GM19467 (cell line): Measurements from ENCODE around the gene FZR1.
"Not testable (repeated sequence)": the region's sequence is repeated elsewhere in the genome, so short reads cannot be mapped to it uniquely, and the experiment has no call there.

Source experiments
- ATAC-seq: cut with Tn5 transposase; IDR thresholded peaks from one replicate; pipeline ENCODE4 v1.9.1; 2021; ENCODE audit warnings: mild to moderate bottlenecking, moderate library complexity; ENCODE audit not compliant: unreplicated experiment

Gene FZR1

DNA sequence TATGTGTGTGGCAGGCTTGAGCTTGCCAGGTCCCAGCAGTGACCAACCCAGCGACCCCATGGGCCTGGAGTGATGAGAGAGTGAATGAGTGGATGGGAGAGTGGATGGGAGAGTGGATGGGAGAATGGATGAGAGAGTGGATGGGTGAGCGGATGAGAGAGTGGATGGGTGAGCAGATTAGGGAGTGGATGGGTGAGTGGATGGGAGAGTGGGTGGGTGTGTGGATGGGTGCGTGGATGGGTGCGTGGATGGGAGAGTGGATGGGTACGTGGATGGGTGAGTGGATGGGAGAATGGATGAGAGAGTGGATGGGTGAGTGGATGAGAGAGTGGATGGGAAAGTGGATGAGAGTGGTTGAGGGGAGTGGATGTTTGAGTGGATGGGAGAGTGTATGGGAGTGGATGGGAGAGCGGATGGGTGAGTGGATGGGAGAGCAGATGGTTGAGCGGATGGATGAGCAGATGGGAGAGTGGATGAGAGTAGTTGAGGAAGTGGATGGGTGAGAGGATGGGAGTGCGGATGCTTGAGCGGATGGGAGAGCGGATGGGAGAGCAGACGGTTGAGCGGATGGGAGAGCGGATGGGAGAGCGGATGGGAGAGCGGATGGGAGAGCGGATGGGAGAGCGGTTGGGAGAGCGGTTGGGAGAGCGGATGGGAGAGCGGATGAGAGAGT, 22.6 kb downstream of the FZR1 start:
- ATAC-seq, result no peak

DNA sequence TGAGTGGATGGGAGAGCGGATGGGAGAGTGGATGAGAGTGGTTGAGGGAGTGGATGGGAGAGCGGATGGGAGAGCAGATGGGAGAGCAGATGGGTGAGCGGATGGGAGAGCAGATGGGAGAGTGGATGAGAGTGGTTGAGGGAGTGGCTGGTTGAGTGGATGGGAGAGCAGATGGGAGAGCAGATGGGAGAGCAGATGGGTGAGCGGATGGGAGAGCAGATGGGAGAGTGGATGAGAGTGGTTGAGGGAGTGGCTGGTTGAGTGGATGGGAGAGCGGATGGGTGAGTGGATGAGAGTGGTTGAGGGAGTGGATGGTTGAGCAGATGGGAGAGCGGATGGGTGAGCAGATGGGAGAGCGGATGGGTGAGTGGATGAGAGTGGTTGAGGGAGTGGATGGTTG, 23.2 kb downstream of the FZR1 start:
- not testable (repeated sequence) for ATAC-seq

DNA sequence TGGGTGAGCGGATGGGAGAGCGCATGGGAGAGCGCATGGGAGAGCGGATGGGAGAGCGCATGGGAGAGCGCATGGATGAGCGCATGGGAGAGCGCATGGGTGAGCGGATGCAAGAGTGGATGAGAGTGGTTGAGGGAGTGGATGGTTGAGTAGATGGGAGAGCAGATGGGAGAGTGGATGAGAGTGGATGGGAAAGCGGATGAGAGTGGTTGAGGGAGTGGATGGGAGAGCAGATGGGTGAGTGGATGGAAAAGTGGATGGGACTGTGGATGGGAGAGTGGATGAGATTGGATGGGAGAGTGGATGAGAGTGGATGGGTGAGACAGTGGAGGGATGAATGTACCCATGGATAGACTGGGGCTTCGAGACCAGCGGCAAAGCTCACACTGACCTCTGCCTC, 24.3 kb downstream of the FZR1 start:
- no peak for ATAC-seq

DNA sequence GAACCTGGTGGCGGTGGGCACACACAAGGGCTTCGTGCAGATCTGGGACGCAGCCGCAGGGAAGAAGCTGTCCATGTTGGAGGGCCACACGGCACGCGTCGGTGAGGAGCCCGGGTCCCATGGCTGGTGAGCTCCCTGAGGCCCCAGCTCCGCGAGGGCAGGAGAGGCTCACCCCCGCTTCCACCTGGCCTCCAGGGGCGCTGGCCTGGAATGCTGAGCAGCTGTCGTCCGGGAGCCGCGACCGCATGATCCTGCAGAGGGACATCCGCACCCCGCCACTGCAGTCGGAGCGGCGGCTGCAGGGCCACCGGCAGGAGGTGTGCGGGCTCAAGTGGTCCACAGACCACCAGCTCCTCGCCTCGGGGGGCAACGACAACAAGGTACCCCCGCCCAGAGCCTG, 25.6 kb downstream of the FZR1 start:
- no peak for ATAC-seq

DNA sequence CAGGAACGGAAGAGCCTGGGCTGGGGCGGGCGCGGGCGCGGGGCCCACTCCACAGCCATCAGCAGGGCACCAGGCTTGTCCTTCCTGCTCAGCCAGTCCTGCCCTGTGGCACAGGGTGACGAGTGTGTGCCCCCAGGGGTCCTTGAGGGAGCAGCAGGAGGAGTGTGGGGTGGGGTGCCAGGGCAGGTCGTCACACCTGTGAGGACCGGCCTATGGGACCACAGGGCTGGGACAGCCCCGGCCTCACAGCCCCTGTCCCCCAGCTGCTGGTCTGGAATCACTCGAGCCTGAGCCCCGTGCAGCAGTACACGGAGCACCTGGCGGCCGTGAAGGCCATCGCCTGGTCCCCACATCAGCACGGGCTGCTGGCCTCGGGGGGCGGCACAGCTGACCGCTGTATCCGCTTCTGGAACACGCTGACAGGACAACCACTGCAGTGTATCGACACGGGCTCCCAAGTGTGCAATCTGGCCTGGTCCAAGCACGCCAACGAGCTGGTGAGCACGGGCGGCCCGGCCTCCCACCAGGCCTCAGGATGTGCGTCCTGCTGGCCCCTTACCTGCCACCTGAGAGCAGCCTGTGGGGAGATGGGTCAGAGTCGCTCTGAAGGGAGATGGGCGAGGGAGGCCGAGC, 26.2 kb downstream of the FZR1 start:
- ATAC-seq, result no peak

DNA sequence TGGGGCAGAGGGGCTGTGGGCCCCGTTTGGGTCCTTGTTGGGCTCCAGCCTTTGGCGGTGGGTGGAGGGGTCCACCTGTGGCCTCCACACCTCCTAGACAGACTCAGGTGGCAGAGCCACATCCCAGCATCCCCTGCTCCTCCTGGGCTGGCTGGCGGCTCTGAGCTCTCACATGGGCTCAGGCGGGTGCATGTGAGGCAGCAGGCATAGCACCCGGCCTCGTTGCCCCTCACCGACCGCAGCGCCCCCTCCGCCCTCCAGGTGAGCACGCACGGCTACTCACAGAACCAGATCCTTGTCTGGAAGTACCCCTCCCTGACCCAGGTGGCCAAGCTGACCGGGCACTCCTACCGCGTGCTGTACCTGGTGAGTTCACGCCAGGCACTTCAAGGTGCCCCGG, 26.9 kb downstream of the FZR1 start:
- no peak for ATAC-seq

DNA sequence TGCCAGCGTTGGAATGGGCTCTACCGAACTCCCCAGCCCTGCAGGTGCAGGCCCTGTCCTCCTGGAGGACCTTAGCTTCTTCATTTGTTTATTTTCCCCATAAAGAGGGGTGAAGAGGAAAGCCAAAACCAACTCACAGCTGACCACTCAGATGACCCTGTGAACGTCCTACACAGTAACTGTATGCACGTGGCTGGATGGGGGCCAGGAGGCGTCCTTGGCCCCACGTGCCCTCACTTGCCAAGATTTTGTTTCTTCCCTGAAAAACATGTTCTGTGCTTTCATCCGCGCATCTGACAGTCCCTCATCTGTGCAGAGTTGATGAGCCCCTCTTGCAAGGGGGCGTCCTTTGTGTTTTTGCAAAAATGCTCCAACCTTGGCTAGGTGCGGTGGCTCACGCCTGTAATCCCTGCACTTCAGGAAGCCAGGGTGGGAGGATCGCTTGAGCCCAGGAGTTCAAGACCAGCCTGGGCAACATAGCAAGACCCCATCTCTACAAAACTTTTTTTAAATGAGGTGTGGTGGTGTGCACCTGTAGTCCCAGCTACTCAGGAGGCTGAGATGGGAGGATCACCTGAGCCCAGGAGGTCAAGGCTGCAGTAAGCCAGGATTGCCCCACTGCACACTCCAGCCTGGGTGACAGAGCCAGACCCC, 27.6 kb downstream of the FZR1 start:
- no peak for ATAC-seq

DNA sequence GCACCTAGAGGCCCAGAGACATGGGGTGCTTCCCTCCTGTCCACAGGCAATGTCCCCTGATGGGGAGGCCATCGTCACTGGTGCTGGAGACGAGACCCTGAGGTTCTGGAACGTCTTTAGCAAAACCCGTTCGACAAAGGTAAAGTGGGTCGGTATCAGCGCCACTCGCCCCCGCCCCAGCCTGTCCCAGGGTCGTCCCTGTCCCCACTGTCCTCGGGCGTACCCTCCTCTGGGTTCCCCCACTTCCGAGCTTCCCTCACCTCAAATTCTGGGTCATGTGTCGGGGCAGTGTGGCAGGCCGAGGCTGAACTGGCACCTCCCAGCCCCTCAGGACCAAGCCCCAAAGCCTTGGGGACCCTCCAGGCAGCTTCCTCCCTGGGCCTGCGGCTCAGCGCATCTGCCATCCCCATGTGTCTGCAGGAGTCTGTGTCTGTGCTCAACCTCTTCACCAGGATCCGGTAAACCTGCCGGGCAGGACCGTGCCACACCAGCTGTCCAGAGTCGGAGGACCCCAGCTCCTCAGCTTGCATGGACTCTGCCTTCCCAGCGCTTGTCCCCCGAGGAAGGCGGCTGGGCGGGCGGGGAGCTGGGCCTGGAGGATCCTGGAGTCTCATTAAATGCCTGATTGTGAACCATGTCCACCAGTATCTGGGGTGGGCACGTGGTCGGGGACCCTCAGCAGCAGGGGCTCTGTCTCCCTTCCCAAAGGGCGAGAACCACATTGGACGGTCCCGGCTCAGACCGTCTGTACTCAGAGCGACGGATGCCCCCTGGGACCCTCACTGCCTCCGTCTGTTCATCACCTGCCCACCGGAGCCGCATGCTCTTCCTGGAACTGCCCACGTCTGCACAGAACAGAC, 28.5 kb downstream of the FZR1 start:
- no peak for ATAC-seq

DNA sequence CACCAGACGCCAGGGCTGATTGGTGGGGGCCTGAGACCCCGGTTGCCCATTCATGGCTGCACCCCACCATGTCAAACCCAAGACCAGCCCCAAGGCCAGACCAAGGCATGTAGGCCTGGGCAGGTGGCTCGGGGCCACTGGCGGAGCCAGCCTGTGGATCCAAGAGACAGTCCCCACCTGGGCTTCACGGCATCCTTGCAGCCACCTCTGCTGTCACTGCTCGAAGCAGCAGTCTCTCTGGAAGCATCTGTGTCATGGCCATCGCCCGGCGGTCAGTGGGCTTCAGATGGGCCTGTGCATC, 29.1 kb downstream of the FZR1 start:
- no peak for ATAC-seq

DNA sequence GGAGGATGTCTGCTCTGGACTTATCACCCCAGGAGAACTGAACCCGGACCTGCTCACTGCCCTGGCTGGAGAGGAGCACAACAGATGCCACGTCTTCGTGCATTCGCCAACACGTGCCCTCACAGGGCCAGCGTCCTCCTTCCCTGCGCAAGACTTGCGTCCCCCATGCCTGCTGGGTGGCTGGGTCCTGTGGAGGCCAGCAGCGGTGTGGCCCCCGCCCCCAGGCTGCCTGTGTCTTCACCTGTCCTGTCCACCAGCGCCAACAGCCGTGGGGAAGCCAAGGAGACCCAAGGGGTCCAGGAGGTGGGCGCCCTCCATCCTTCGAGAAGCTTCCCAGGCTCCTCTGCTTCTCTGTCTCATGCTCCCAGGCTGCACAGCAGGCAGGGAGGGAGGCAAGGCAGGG, 29.5 kb downstream of the FZR1 start:
- no peak for ATAC-seq

DNA sequence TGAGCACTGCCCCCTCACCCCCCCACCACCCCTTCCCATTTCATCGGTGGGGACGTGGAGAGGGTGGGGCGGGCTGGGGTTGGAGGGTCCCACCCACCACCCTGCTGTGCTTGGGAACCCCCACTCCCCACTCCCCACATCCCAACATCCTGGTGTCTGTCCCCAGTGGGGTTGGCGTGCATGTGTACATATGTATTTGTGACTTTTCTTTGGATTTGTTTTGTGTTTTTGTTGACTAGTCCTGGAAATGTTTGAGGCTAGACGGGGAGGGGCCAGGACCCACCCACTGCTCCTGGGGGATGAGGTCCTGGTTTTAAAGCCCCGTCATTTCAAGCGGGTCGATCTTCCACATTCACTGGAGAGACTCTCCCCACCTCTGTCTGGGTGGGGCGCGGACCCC, 29.9 kb downstream of the FZR1 start:
- ATAC-seq, result no peak

DNA sequence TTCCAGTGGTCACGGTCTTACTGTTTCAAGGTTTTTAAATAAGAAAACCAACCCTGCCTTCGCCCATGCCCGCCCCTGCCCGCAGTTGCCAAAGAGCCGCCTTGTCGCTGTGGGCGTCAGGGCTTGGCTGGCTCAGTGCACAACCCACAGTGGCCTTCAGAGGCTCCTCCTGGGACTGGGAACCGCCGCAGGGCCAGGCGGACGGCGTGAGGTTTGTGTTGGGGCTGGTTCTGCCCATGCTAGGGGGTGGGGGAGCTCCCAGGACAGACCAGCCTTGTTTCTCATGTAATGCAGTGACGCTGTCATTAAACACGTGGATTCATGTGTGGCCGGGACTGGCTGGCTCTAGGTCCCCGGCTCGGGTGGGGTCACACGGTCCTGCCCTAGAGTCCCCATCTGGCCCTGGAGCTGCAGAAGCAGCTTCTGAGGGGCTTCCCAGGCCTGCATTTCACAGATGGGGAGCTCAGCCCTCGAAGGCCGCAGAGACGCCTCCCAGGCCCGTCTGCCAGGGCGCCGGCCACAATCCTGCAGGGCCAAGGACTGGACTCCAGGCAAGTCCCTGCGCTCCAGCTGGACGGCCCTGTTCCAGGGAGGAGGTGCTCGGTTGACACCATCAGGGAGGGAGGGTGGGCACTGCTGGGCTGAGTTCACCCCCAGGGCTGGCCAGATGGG, 30.5 kb downstream of the FZR1 start:
- ATAC-seq, result no peak

DNA sequence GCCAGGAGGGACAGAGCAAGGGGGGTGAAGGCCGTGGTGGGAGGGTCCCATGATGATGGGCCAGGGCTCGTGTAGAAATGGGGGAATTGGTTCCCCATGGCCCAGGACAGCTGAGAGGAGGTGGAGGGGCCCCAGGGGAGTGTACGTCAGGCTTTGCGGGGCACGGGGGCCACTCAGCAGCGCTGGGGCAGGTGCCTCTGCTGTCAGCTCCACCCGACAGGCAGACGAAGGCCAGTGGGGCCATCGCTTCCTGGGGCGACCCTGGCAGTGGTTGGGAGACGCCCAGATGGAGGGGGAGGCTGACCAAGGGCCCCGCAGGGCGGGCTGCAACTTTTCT, 31.0 kb downstream of the FZR1 start:
- no peak for ATAC-seq

DNA sequence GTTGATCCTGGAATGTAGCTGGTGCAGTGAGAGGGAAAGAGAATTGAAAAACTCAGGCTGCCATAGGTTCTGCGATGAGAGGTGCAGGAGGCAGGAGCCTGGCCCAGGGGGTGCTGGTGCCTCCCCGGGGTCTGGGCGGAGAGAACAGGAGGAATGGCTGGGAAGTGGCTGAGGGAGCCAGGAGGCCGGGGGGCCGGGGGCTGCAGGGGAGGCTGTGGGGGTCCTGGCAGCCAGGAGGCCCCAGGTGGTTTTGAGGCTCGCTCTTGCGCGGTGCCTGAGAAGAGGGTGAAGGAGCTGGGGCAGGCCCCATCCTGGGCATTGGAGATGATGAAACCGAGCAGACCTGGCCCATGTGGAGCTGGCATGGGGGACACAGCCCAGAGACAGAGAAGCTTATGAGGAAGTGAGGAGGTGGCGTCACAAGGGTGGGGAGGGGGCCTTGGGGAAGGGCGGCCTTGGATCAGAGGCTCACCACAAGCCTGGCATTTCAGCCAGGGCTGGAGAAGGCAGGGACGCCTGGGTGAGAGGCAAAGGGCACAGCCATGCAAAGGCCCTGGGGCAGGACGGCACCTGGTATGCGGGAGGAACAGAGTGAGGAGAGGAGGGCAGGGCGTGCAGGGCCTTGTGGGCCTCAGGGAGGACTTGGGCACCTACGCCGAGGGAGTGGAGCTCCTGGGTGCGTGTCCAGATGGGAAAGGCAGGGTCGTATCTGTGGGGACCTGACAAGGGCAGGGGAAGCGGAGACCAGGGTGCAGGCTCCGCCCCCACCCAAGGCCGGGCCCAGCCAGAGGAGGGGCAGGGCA, 31.5 kb downstream of the FZR1 start:
- no peak for ATAC-seq

DNA sequence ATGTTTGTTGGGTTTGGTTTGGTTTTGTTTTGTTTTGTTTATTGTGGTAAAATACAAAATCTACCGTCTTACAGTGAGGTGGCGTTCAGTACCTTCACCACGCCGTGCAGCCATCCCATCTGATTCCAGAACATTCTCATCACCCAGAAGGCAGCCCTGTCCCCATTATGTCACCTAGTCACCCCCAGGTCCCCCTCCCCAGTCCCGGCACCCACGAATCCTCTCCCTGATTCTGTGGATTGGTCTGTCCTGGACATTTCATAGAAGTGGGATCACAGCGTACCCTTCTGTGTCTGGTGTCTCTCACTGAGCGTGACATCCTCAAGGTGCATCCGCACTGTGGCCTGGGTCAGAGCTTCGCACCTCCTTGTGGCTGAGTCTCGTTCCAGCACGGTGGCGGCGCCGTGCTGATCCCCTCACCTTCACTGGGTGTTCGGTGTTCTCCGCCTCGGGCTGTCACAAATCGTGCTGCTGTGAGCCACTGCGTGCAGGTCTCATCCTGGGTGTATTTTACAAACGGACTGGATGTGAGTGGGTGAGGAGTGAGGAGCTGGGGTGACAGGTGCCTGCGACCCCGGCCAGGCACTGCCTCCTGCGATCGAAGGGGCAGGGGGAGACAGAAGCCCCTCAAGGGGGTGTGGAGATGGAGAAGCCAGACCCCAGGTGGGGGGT, 32.3 kb downstream of the FZR1 start:
- ATAC-seq, result no peak

DNA sequence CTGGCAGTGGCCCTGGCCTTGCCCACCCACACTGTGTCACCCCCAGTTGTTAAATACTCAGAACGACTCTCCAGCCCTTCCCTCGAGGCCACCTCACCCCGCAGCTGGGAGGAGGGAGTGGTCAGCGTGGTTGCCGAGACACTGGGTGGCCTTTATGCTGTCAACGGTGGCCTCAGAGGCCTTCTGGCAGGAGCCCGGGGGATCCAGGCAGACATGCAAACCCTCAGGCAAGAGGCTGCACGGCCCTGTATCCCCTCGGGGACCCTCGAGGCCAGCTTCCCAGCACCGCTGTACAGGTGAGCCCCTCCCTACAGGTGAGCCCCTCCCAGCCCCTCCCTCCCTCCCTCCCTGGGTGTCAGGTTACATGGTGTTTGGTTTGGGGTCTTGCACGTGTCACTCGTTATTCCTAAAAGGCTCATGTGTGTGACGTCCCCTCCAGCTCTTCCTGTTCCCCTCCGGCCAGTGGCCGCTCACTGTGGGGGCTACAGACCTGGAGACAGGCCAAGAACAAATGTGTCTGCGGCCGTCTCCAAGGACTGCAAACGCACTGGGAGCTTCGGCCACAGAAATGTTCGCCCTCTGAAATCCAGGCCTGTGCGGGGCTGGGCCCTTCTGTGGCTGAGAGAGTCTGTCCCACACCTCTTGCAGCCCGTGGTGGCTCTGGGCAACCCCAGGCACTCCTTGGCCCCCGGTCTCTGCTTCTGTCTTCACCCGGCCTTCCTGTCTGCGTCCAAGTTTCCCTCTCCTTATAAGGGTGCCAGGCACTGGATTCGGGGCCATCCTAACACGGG, 33.0 kb downstream of the FZR1 start, which contains the start of gene TEKTIP1:
TEKTIP1 (plus strand) TSS at position 210 of the 791 bp plus-strand sequence; CDS start at position 214, 4 bp downstream.
- ATAC-seq, result no peak

DNA sequence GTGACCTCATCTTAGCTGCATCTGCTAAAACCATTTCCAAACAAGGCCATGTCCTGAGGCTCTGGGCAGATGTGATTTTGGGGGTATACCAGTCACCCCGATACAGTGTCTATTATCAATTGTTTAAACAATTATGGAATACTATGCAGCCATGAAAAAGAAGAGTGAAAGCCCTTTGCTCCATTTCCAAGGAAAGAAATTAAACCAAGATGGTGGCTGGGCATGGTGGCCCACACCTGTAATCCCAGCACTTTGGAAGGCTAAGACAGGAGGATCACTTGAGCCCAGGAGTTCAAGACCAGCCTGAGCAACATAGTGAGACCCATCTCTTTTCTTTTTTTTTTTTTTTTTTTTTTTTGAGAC, 33.6 kb downstream of the FZR1 start:
- ATAC-seq, result no peak

DNA sequence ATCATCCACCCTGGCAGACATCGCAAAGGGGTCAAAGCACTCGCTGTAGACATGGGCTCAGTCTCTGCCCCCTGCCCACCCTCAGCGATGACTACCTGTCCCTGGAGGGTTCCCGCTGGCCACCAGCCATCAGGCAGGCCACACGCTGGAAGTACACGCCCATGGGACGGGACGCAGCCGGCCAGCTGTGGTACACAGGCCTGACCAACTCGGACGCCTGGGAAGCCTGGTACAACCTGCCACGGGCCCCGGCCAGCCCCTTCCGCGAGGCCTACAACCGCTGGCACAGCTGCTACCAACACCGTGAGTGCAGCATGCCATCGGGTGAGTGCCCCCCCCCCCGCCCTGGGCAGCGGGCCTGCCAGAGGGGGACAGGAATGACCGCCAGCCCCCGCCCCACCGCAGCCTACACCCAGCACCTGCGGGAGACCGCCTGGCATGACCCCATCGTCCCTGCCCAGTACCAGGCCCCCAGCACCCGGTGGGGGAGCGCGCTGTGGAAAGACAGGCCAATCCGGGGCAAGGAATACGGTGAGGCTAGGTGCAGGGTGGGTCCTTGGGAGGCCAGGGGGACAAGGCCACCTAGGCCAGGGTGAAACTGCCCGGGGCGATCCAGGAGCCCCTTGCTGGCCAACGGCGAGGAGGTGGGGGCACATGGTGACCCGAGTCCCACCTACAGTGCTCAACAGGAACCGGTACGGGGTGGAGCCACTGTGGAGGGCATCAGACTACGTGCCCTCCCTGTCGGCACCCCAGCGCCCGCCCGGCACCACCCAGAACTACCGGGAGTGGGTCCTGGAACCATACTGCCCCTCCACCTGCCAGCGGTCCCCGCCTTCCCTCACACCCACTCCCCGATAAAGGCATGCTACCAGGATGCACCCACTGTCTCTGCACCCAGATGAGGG, 37.3 kb downstream of the FZR1 start:
- ATAC-seq, result no peak
